ENCODE results near the gene C1QTNF3.

C1QTNF3 gene

GRCh38 chr5:33994845-33995244, 48.2 kb downstream of the C1QTNF3 start:
- no peak for DNase-seq (ENCODE audit: low read depth)

DNA sequence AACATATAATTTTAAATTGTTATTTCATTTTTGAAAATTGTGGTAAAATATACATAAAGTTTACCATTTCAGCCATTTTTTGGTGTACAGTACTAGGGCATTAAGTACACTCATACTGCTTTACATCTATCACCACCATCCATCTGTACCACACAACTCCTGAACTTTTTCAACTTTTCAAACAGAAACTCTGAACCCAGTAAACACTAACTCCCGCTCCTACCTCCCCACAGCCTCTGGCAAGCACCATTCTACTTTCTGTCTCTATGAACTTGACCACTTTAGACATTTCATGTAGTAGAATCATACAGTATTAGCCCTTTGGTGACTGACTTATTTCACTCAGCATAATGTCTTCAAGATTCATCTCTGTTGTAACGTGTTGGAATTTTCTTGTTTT, 50.1 kb downstream of the C1QTNF3 start:
- DNase-seq (ENCODE audit: low read depth), result no peak
- no peak for TF ChIP-seq CTCF (IDR thresholded peaks at IDR 0.05; ENCODE audit: insufficient read depth, low read depth, low read length, missing control alignments)
- no peak overlapping the region for H3K4me3 ChIP-seq (ENCODE audit: low read depth, low read length)

More at GRCh38 chr5:33994845-33995244, 48.2 kb downstream of the C1QTNF3 start:
- H3K4me3 ChIP-seq (ENCODE audit: low read depth, low read length), result no peak overlapping the region
- TF ChIP-seq CTCF (IDR thresholded peaks at IDR 0.05; ENCODE audit: insufficient read depth, low read depth, low read length, missing control alignments), result no peak

DNA sequence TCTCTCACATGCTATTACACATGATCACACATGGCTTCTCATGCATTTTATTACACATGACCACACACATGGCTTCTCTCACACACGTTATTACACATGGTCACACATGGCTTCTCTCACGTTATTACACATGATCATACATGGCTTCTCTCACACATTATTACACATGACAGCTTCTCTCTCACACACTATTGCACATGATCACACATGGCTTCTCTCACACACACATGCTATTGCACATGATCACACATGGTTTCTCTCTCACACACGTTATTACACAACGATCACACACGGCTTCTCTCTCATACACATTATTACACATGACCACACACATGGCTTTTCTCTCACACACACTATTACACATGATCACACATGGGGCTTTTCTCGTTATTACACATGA, 57.6 kb downstream of the C1QTNF3 start:
- DNase-seq (ENCODE audit: low read depth), result no peak
- H3K4me3 ChIP-seq (ENCODE audit: low read depth, low read length), result no peak overlapping the region
- no peak for TF ChIP-seq CTCF (IDR thresholded peaks at IDR 0.05; ENCODE audit: insufficient read depth, low read depth, low read length, missing control alignments)

DNA sequence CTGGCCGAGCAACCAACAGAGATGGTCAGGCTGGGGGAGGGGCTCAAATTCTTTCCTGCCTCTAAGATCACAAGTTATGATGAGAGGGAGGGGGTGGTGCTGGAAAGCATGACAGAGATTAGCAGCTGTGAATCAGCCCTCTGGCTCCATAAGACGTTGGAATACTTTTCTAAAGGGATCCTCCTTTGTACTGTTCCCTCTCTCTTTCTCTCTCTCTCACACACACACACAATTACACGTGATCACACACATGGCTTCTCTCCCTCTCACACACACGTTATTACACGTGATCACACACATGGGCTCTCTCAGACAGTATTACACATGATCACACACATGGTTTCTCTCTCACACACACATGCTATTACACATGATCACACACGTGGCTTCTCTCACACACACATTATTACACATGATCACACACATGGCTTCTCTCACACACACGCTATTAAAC, 58.3 kb downstream of the C1QTNF3 start, which contains the start of gene SLC45A2:
Gene SLC45A2 (minus strand): TSS at position 23 of the 454 bp plus-strand sequence. CDS start 110 bp downstream, outside the sequence.
- no peak for TF ChIP-seq CTCF (IDR thresholded peaks at IDR 0.05; ENCODE audit: insufficient read depth, low read depth, low read length, missing control alignments)
- no peak within 1 kb of the TSS for H3K4me3 ChIP-seq (ENCODE audit: low read depth, low read length)
- no peak for DNase-seq (ENCODE audit: low read depth)

DNA sequence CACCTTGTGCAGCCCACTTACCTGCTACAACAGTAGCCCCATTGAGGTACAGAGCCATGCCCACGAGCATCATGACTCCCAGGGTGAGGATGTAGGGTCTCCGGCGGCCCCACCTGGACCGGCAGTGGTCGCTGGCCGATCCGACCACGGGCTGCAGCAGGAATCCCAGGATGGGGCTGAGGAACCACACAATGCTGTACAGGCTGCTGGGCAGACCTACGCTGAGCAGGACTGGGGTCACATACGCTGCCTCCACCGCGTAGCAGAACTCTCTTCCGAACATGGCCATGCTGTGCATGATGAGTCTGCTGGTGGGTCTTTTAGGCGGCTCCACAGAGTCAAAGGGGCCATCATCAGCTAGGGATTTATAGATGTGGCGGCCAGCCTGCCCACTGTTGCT, 58.8 kb downstream of the C1QTNF3 start:
- no peak overlapping the region for H3K4me3 ChIP-seq (ENCODE audit: low read depth, low read length)
- no peak for TF ChIP-seq CTCF (IDR thresholded peaks at IDR 0.05; ENCODE audit: insufficient read depth, low read depth, low read length, missing control alignments)
- no peak for DNase-seq (ENCODE audit: low read depth)

DNA sequence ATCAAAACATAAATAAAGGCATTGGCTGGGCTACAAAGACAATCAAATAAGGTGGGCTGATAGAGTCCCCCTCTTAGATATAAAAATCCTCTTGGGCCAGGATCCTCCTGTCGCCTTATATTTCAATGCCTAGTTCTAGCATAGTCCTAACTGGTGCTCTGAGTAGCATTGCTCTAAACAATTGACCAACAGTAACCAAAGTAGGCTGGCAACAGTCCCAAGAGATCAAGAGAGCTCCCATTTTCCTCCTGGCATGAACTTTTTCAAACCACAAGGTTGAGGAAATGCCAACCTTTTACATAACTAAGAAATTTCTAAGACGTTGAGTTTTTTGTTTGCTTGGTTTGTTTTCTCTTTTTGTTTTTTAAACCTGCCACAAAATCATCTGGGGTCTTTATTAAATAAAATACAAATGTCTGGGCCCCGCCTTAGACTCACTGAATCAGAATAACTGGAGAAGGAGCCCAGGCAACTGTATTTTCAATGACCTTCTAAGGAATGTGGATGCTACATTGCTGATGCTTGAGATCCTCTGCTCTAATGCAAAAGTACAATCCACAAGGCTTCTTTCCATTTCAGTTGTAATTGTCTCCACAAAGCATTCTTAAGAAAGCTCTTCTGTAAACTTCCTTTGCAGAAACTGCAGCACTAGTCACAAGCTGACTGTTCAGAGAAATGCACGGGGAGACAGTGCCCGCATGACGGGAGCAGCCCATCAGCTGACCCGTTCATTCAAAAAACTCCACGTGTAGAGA, 61.4 kb downstream of the C1QTNF3 start:
- no peak for TF ChIP-seq CTCF (IDR thresholded peaks at IDR 0.05; ENCODE audit: insufficient read depth, low read depth, low read length, missing control alignments)
- DNase-seq (ENCODE audit: low read depth), result no peak

GRCh38 chr5:33980030-33980429, 63.0 kb downstream of the C1QTNF3 start:
- no peak for DNase-seq (ENCODE audit: low read depth)
- no peak overlapping the region for H3K4me3 ChIP-seq (ENCODE audit: low read depth, low read length)
- TF ChIP-seq CTCF (IDR thresholded peaks at IDR 0.05; ENCODE audit: insufficient read depth, low read depth, low read length, missing control alignments), result no peak

More for the DNA sequence above, 61.4 kb downstream of the C1QTNF3 start:
- H3K4me3 ChIP-seq (ENCODE audit: low read depth, low read length), result no peak overlapping the region
